ENCODE results near the gene PRR36.

GRCh38 chr19:7898967-7899366, 24.8 kb upstream of the PRR36 start:
- TF ChIP-seq ZNF622 (IDR thresholded peaks at IDR 0.05) (no peak), MYC (IDR thresholded peaks at IDR 0.05; ENCODE audit: insufficient read depth, insufficient read length, insufficient replicate concordance, low read length, severe bottlenecking) (no peak), RAD21 (IDR thresholded peaks at IDR 0.05; ENCODE audit: insufficient read depth, low read depth, low read length) (no peak), ZZZ3 (IDR thresholded peaks at IDR 0.05; ENCODE audit: control insufficient read depth, insufficient read length, low read depth) (no peak), HDAC2 (IDR thresholded peaks at IDR 0.05) (no peak), SUZ12 (IDR thresholded peaks at IDR 0.05; ENCODE audit: unreplicated experiment) (no peak), RAD51 (IDR thresholded peaks at IDR 0.05) (no peak)
- TF ChIP-seq, protein P1, sequence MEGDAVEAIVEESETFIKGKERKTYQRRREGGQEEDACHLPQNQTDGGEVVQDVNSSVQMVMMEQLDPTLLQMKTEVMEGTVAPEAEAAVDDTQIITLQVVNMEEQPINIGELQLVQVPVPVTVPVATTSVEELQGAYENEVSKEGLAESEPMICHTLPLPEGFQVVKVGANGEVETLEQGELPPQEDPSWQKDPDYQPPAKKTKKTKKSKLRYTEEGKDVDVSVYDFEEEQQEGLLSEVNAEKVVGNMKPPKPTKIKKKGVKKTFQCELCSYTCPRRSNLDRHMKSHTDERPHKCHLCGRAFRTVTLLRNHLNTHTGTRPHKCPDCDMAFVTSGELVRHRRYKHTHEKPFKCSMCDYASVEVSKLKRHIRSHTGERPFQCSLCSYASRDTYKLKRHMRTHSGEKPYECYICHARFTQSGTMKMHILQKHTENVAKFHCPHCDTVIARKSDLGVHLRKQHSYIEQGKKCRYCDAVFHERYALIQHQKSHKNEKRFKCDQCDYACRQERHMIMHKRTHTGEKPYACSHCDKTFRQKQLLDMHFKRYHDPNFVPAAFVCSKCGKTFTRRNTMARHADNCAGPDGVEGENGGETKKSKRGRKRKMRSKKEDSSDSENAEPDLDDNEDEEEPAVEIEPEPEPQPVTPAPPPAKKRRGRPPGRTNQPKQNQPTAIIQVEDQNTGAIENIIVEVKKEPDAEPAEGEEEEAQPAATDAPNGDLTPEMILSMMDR (IDR thresholded peaks at IDR 0.05 in 2 of 3, conservative IDR thresholded peaks at IDR 0.05 in 1 of 3; ENCODE audit: control insufficient read depth in 2 of 3, extremely low read depth in 1 of 3, insufficient read depth in 1 of 3, low read depth in 3 of 3, low read length in 3 of 3), result no peak
- TF ChIP-seq, protein P2, sequence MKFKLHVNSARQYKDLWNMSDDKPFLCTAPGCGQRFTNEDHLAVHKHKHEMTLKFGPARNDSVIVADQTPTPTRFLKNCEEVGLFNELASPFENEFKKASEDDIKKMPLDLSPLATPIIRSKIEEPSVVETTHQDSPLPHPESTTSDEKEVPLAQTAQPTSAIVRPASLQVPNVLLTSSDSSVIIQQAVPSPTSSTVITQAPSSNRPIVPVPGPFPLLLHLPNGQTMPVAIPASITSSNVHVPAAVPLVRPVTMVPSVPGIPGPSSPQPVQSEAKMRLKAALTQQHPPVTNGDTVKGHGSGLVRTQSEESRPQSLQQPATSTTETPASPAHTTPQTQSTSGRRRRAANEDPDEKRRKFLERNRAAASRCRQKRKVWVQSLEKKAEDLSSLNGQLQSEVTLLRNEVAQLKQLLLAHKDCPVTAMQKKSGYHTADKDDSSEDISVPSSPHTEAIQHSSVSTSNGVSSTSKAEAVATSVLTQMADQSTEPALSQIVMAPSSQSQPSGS (IDR thresholded peaks at IDR 0.05; ENCODE audit: low read length), result no peak
